GM12891 (cell line): ENCODE results near the gene PRDX3.

ENCODE experiments used
- POLR2AphosphoS5 ChIP-seq: IDR thresholded peaks from 2 replicates; pipeline ENCODE4 v1.6.1; 2011; ENCODE audit warnings: low read depth, low read length, control low read depth
- TAF1 ChIP-seq: IDR thresholded peaks from 2 replicates; pipeline ENCODE4 v1.6.1; 2011; ENCODE audit warnings: low read depth, low read length, control low read depth

- peak; percentile 58; the same call in 1 of the 2 replicates for TF ChIP-seq POLR2AphosphoS5
- peak; percentile 27; the same call in 1 of the 2 replicates for TF ChIP-seq TAF1
These were observed 27.4 kb upstream of the PRDX3 start for GRCh38 chr10:119205894-119206602.
